GM12873 (cell line): ENCODE measurements around the gene LRRTM1.

Experiments used
- CTCF ChIP-seq: IDR thresholded peaks from 2 replicates; pipeline ENCODE4 v1.5.1; 2012; ENCODE audit warnings: low read depth, mild to moderate bottlenecking, moderate library complexity, low read length, control low read depth; ENCODE audit not compliant: insufficient read depth; ENCODE audit errors: missing control alignments

LRRTM1 gene

GRCh38 chr2:80323610-80324009 is 19.1 kb upstream of the LRRTM1 start:
- no peak for TF ChIP-seq CTCF

- TF ChIP-seq CTCF = no peak
Observed at GRCh38 chr2:80322958-80323357, 18.4 kb upstream of the LRRTM1 start.

GRCh38 chr2:80322311-80322920 is 17.9 kb upstream of the LRRTM1 start:
- TF ChIP-seq CTCF = no peak

GRCh38 chr2:80312282-80312839 is 7.8 kb upstream of the LRRTM1 start:
- TF ChIP-seq CTCF = no peak

- TF ChIP-seq CTCF = no peak
Observed at GRCh38 chr2:80311304-80311703, 6.8 kb upstream of the LRRTM1 start.

- TF ChIP-seq CTCF = no peak
Observed at GRCh38 chr2:80303006-80303908, 1.3 kb downstream of the LRRTM1 start.

- no peak for TF ChIP-seq CTCF
Observed at GRCh38 chr2:80302314-80303005, 2.1 kb downstream of the LRRTM1 start.
